ENCODE results near the gene YBX2.

YBX2 gene

GRCh38 chr17:7281953-7282751 lies 12.3 kb downstream of the YBX2 start:
- no peaks in the 10 kb centered on the region for H3K9me3 ChIP-seq (ENCODE audit: control insufficient read depth, insufficient read depth, low read length)
- H3K9ac ChIP-seq (ENCODE audit: low read depth, low read length), result peak overlapping the region; percentile 67
- no peaks in the 10 kb centered on the region for H3K36me3 ChIP-seq (ENCODE audit: insufficient read depth, low read length)
- peaks cover 3% of the 10 kb centered on the region; the same call in 1 of the 2 replicates for H3K4me1 ChIP-seq (ENCODE audit: insufficient read depth, low read length)

GRCh38 chr17:7281074-7281952 lies 13.1 kb downstream of the YBX2 start, which contains the start of gene SLC2A4:
Gene SLC2A4 (plus strand): TSS chr17:7281718. CDS start chr17:7281935, 217 bp downstream.
- Histone ChIP-seq H3K9ac (ENCODE audit: low read depth, low read length) (peak within 1 kb of the TSS; percentile 67), H3K36me3 (ENCODE audit: insufficient read depth, low read length) (no peaks in the 10 kb centered on the region), H3K9me3 (ENCODE audit: control insufficient read depth, insufficient read depth, low read length) (no peaks in the 10 kb centered on the region), H3K4me1 (ENCODE audit: insufficient read depth, low read length) (peaks cover 3% of the 10 kb centered on the region; the same call in 1 of the 2 replicates)

- H3K36me3 ChIP-seq (ENCODE audit: insufficient read depth, low read length), result no peaks in the 10 kb centered on the region
- peak overlapping the region; percentile 35 for H3K9ac ChIP-seq (ENCODE audit: low read depth, low read length)
- no peaks in the 10 kb centered on the region for H3K9me3 ChIP-seq (ENCODE audit: control insufficient read depth, insufficient read depth, low read length)
- H3K4me1 ChIP-seq (ENCODE audit: insufficient read depth, low read length), result peaks cover 3% of the 10 kb centered on the region; the same call in 1 of the 2 replicates
These were observed 13.8 kb downstream of the YBX2 start for GRCh38 chr17:7280519-7281073.

GRCh38 chr17:7279448-7279847 lies 15.0 kb downstream of the YBX2 start:
- Histone ChIP-seq H3K9ac (ENCODE audit: low read depth, low read length) (peak overlapping the region; percentile 32), H3K36me3 (ENCODE audit: insufficient read depth, low read length) (no peaks in the 10 kb centered on the region), H3K4me1 (ENCODE audit: insufficient read depth, low read length) (peaks cover 3% of the 10 kb centered on the region; the same call in 1 of the 2 replicates), H3K9me3 (ENCODE audit: control insufficient read depth, insufficient read depth, low read length) (no peaks in the 10 kb centered on the region)

- no peaks in the 10 kb centered on the region for H3K36me3 ChIP-seq (ENCODE audit: insufficient read depth, low read length)
- peaks cover 13% of the 10 kb centered on the region; the same call in 1 of the 2 replicates for H3K4me1 ChIP-seq (ENCODE audit: insufficient read depth, low read length)
- H3K9me3 ChIP-seq (ENCODE audit: control insufficient read depth, insufficient read depth, low read length), result no peaks in the 10 kb centered on the region
- H3K9ac ChIP-seq (ENCODE audit: low read depth, low read length), result no peak overlapping the region; the same call in 1 of the 2 replicates
These were observed 27.7 kb downstream of the YBX2 start for GRCh38 chr17:7266784-7267183.

- peaks cover 13% of the 10 kb centered on the region; the same call in 1 of the 2 replicates for H3K4me1 ChIP-seq (ENCODE audit: insufficient read depth, low read length)
- peak overlapping the region; percentile 94; the same call in 1 of the 2 replicates for H3K9ac ChIP-seq (ENCODE audit: low read depth, low read length)
- peaks cover 6% of the 10 kb centered on the region; the same call in 1 of the 2 replicates for H3K36me3 ChIP-seq (ENCODE audit: insufficient read depth, low read length)
- no peaks in the 10 kb centered on the region for H3K9me3 ChIP-seq (ENCODE audit: control insufficient read depth, insufficient read depth, low read length)
These were observed 30.7 kb downstream of the YBX2 start for GRCh38 chr17:7263801-7264078.

- H3K36me3 ChIP-seq (ENCODE audit: insufficient read depth, low read length), result peaks cover 7% of the 10 kb centered on the region; the same call in 1 of the 2 replicates
- H3K9me3 ChIP-seq (ENCODE audit: control insufficient read depth, insufficient read depth, low read length), result no peaks in the 10 kb centered on the region
- peaks cover 13% of the 10 kb centered on the region; the same call in 1 of the 2 replicates for H3K4me1 ChIP-seq (ENCODE audit: insufficient read depth, low read length)
- H3K9ac ChIP-seq (ENCODE audit: low read depth, low read length), result peak overlapping the region; percentile 94
These were observed 31.3 kb downstream of the YBX2 start for GRCh38 chr17:7262935-7263800.

DNA sequence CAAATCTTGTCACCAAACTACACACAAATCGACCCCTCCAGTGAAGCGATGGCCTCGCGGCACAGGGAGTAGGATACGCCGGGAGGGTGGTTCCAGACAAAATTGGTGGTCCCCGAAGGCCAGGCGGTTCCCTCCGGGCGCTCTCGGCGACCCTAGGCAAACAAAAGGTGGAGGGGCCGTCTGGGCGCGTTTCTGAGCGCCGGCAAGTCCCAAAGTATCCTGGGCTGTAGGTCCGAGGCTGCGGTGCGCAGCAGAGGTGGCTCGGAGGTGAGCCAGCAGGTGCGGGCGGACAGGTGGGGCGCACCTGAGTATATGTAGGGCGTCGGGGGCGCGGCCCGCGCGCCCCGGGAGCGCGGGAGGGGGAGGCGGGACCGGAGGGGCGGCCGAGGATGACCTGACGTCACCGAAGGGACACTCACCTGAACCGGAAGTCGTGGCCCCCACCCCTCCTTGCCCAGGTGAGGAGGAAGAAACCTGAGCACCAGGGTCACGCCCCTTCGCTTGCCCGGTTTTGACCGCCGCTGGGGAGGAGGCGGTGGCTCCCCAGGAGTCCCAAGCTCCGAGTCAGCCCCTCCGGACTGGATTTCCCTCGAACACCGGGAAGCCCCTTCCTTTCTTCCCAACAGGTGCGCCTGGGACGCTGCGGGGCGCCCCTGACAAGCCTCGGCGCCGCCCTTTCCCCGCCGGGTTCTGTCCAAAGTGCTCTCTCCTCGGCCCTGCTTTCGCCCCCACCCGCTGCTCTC lies 32.1 kb downstream of the YBX2 start, which contains the start of gene CLDN7:
TSS of gene CLDN7 (minus strand) at position 287 of the 743 bp plus-strand sequence. CDS start 435 bp downstream, outside the sequence.
- Histone ChIP-seq H3K9ac (ENCODE audit: low read depth, low read length) (peak within 1 kb of the TSS; percentile 94), H3K9me3 (ENCODE audit: control insufficient read depth, insufficient read depth, low read length) (no peaks in the 10 kb centered on the region), H3K4me1 (ENCODE audit: insufficient read depth, low read length) (peaks cover 13% of the 10 kb centered on the region; the same call in 1 of the 2 replicates), H3K36me3 (ENCODE audit: insufficient read depth, low read length) (peaks cover 10% of the 10 kb centered on the region; the same call in 1 of the 2 replicates)

DNA sequence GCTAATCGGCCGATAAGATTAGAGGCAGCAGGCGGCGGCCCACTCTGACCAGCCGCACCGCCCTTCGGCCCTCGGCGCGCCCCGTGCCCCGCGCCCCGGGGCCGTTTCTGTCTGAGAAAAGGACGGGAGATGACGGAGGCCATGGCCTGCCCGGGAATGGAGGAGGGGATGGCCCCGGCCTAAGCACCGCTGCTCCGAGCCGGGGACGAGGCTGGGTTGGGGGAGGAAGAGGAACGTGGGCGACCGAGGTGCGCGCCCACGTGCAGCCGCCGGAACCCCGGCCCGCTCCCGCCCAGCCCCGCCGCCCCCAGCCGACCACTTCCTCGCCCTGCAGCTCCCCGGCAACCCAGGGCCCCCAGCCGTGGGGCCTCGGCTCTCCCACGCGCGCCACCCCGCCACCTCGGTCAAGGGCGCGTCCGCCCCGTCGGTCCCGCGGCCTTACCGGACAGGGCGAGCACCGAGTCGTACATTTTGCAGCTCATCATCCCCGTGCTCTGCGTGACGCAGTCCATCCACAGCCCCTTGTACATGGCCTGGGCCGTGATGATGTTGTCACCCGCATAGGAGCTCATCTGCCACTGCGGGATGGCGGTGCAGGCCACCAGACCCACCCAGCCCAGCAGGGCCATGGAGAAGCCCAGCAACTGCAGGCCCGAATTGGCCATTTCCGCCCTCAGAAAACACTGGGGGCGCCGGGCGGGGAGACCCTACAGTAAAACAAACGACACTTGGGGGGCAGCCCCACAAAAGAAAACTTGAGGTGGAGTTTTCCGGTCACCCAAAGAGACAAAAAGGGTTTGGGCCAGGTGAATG lies 32.9 kb downstream of the YBX2 start:
- Histone ChIP-seq H3K9me3 (ENCODE audit: control insufficient read depth, insufficient read depth, low read length) (no peaks in the 10 kb centered on the region), H3K4me1 (ENCODE audit: insufficient read depth, low read length) (peaks cover 10% of the 10 kb centered on the region; the same call in 1 of the 2 replicates), H3K36me3 (ENCODE audit: insufficient read depth, low read length) (peaks cover 13% of the 10 kb centered on the region; the same call in 1 of the 2 replicates), H3K9ac (ENCODE audit: low read depth, low read length) (peak overlapping the region; percentile 94)

- H3K4me1 ChIP-seq (ENCODE audit: insufficient read depth, low read length), result peaks cover 5% of the 10 kb centered on the region; the same call in 1 of the 2 replicates
- H3K9ac ChIP-seq (ENCODE audit: low read depth, low read length), result peak overlapping the region; percentile 94
- no peaks in the 10 kb centered on the region for H3K9me3 ChIP-seq (ENCODE audit: control insufficient read depth, insufficient read depth, low read length)
- peaks cover 15% of the 10 kb centered on the region; the same call in 1 of the 2 replicates for H3K36me3 ChIP-seq (ENCODE audit: insufficient read depth, low read length)
These were observed 33.6 kb downstream of the YBX2 start for GRCh38 chr17:7260651-7261378.

GRCh38 chr17:7260151-7260550 lies 34.3 kb downstream of the YBX2 start:
- Histone ChIP-seq H3K36me3 (ENCODE audit: insufficient read depth, low read length) (peaks cover 15% of the 10 kb centered on the region; the same call in 1 of the 2 replicates), H3K9ac (ENCODE audit: low read depth, low read length) (peak overlapping the region; percentile 94; the same call in 1 of the 2 replicates), H3K9me3 (ENCODE audit: control insufficient read depth, insufficient read depth, low read length) (no peaks in the 10 kb centered on the region), H3K4me1 (ENCODE audit: insufficient read depth, low read length) (peaks cover 5% of the 10 kb centered on the region; the same call in 1 of the 2 replicates)

GRCh38 chr17:7259555-7259889 lies 34.9 kb downstream of the YBX2 start:
- Histone ChIP-seq H3K9me3 (ENCODE audit: control insufficient read depth, insufficient read depth, low read length) (no peaks in the 10 kb centered on the region), H3K36me3 (ENCODE audit: insufficient read depth, low read length) (peaks cover 18% of the 10 kb centered on the region), H3K4me1 (ENCODE audit: insufficient read depth, low read length) (peaks cover 5% of the 10 kb centered on the region; the same call in 1 of the 2 replicates), H3K9ac (ENCODE audit: low read depth, low read length) (no peak overlapping the region)

All from ES-I3 (cell line).